ENCODE measurements around the gene FAM107B.

DNA sequence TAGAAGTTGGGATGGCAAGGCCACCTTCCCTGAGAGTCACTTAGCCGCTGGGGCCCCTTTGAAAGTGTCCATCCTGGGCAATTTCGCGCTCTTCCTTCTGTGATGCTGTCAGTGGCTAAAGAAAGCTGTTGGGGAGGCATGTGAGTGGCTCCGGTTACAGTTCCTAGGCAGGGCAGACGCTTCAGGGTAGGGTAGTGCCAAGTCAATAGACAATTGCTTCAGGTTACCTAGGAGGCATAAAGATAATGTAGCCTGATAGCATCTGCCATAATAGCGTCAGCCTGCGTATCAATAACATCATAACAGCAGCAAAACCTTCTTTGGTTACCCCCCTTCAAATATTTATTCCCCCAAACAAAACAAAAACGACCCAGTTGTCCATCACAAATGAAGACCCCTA lies at the start of gene FAM107B:
- TF ChIP-seq EP300 (IDR thresholded peaks at IDR 0.05) (no peak), POLR2A (IDR thresholded peaks at IDR 0.05) (no peak)
- TF ChIP-seq, protein P1, sequence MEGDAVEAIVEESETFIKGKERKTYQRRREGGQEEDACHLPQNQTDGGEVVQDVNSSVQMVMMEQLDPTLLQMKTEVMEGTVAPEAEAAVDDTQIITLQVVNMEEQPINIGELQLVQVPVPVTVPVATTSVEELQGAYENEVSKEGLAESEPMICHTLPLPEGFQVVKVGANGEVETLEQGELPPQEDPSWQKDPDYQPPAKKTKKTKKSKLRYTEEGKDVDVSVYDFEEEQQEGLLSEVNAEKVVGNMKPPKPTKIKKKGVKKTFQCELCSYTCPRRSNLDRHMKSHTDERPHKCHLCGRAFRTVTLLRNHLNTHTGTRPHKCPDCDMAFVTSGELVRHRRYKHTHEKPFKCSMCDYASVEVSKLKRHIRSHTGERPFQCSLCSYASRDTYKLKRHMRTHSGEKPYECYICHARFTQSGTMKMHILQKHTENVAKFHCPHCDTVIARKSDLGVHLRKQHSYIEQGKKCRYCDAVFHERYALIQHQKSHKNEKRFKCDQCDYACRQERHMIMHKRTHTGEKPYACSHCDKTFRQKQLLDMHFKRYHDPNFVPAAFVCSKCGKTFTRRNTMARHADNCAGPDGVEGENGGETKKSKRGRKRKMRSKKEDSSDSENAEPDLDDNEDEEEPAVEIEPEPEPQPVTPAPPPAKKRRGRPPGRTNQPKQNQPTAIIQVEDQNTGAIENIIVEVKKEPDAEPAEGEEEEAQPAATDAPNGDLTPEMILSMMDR (IDR thresholded peaks at IDR 0.05): no peak
